ENCODE measurements around the gene SYT17.

Gene SYT17

GRCh38 chr16:19138601-19139000 is 29.4 kb upstream of the SYT17 start:
- no peak for DNase-seq (ENCODE audit: low read depth in 2 of 2)

DNA sequence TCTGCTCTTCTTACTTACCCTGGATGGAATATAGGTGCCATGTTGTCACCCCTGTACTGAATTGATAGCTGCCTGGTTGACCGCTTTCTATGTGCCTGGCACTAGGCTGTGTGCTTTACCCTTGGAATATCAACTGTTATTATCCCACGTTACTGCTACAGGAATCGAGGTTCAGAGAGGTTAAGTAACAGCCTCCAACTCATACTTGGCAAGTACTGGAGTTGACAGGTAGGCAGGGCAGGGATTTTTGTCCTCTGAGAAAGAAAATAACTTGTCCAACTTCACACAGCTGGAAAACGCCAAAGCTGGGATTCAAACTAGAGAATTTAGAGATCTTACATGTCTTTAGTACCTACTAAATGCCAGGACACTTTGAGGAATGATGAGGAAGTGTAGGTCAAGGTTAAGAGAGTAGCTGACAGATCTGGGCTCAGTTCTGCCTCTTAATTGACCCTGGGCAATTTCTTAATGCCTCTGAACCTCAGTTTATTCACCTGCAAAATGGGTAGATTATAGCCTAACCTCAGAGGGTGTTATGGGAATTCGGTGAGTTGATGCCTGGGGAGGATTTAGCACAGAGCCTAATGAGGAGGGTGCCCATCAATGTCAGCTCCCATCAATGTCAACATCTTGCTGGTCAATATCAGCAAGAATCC is 28.5 kb upstream of the SYT17 start:
- no peak for DNase-seq (ENCODE audit: low read depth in 2 of 2)

DNA sequence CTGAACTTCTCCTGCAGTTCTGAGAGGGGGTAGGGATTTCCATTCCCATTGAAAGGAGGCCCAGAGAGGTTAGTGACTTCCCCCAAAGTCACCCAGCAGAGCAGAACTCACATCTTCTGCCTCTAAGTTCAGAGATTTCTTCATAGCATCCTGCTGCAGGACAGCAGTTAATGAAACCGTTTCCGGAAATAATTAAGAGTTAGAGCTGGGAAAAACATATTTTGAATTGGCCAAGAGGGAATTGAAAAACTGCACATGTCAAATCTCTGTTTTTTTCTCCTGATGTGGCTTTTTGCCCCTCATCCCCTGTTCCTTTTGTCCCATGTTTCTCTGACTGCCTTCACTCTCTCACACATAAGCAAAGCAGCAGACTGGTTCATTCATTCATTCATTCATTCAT is 27.6 kb upstream of the SYT17 start:
- DNase-seq (ENCODE audit: low read depth in 2 of 2): no peak

DNA sequence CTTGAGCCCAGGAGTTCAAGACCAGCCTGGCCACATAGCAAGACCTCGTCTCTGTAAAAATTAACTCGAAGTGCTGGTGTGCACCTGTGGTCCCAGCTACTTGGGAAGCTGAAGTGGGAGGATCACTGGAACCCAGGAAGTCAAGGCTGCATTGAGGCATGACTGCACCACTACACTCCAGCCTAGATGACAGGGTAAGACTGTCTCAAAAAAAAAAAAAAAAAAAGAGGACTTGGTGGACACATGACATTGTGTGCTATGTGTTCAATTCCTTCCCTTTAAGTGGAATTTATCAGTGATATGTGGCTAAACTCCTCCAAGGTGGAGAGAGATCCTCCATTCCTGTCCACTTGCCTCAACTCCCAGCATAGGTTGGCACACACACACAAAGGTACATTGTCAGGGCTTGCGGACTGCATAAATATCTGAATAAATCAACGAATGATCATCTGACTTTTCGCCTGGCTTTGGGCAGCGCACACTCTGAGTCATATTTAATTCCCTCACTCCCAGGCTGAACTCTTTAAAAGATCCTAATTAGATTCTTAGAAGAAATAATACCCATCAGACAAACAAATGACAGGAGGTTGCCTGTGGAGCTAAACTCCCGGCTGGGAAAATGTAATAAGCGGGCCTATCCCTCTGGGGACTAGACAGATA is 25.0 kb upstream of the SYT17 start:
- no peak for DNase-seq (ENCODE audit: low read depth in 2 of 2)

- DNase-seq (ENCODE audit: low read depth in 2 of 2): no peak
Observed at GRCh38 chr16:19143599-19143956, 24.5 kb upstream of the SYT17 start.

GRCh38 chr16:19145010-19145409 is 23.0 kb upstream of the SYT17 start:
- no peak for DNase-seq (ENCODE audit: low read depth in 2 of 2)

GRCh38 chr16:19147126-19147525 is 20.9 kb upstream of the SYT17 start:
- no peak for DNase-seq (ENCODE audit: low read depth in 2 of 2)

GRCh38 chr16:19147627-19148026 is 20.4 kb upstream of the SYT17 start:
- no peak for DNase-seq (ENCODE audit: low read depth in 2 of 2)

DNA sequence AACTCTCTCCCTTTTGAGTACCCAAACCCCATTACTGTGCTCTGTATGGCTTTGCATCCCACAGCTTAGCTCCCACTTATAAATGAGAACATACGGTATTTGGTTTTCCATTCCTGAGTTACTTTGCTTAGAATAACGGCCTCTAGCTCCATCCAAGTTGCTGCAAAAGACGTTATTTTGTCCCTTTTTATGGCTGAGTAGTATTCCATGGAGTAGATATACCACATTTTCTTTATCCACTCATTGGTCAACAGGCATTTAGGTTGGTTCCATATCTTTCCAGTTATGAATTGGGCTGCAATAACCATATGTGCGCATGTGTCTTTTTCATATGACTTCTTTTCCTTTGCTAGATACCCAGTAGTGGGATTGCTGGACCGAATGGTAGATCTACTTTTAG is 19.9 kb upstream of the SYT17 start:
- no peak for DNase-seq (ENCODE audit: low read depth in 2 of 2)

DNA sequence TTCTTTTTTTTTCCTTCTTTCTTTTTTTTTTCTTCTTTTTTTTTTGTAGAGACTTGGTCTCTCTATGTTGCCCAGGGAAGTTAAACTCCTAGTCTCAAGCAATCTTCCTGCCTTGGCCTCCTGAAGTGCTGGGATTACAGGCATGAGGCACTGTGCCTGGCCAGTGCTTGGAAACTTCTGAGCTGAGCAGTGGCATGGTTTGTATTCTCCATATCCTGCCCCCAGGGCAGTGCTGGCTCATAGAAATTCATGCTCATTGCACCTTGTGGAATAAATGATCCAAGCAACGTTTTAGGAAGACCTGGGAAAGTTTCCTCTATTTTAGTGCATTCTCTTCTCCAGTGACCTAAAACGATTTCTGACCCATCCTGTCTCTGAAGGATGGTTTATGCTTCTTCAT is 16.7 kb upstream of the SYT17 start:
- no peak for DNase-seq (ENCODE audit: low read depth in 2 of 2)

DNA sequence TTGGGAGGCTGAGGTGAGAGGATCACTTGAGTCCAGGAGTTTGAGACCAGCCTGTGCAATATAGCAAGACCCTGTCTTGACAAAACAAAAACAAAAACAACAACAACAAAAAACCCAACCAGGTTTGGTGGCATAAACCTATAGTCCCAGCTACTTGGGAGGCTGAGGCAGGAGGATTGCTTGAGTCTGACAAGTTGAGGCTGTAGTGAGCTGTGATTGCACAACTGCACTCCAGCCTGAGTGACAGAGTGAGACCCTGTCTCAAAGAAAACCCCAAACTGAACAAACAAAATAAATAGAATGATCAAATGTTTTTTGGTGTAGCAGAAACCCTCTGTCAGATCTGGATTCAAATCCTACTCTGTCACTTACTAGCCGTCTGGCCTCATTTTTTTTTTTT is 16.0 kb upstream of the SYT17 start:
- DNase-seq (ENCODE audit: low read depth in 2 of 2): no peak

DNA sequence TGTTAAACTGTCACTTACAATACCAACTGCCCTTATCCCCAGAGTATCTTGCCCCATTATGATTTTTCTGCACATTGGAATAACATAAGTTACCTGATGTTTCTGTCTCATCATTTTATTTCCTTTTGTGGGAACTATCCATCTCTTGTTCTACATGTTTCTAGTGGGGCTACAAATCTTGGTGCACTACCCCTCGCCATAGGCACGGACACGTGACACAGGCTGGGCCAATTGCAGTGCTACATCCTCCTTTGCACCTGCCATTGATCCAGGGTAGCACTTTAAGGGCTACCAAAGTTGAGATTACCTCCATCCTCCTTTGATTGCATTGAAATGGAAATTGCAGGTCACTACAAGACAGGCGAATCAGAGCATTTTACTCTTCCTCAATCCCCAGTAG is 14.2 kb upstream of the SYT17 start:
- no peak for DNase-seq (ENCODE audit: low read depth in 2 of 2)

DNA sequence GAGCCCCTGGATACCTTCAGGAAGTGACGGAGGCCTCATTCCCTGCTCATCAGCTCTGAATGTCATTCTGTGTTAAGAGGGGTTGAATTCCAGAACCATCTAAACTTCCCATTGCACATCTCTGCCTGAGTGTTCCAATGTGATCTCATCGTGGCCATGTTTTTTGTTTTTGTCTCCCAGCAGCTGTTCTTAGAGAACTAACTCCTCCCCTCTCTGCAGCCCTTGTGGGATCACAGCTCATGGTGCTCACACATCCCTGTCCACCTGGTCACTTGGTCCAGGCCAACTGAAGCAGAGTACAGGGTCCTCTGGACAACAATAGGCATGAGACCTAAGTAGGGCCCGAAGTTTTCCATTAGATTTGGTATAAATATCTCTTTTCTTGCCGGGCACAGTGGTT is 6.0 kb upstream of the SYT17 start:
- DNase-seq (ENCODE audit: low read depth in 2 of 2): no peak

DNA sequence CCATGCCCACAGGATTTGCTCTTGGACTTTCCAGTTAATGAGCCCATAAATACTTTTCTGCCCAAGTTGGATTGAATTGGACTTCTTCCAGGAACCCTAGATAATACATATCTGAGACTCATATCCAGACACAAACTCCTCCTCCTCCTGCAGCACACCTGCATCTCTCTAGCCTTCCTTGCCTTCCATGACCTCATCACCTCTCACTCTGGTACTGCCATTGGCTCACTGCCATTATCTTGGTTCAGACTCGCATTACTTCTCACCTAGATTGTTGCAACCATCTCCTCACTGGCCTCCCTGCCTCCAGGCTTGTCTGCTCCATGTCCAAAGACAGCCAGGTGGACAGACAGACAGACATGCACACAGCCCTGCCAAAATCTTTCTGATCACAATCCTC is 4.8 kb upstream of the SYT17 start:
- DNase-seq (ENCODE audit: low read depth in 2 of 2): no peak

DNA sequence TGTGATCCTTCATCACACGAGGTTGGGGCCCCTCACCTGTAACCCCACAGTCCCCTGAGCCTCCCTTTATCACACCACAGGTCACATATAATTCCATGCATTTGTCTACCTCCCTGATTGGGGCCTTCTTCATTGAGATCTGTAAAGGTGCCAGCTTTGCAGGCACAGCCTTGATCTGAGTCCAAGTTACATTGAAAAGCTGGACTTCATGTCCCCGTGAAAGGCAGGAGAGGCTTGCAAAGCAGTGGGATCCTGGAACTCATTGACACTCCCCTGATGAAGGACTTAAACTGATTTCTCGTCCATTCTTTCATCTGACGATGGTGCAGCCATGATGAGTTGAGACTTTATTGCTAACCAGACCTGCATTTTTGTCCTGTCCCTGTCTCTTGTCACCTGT is 3.8 kb upstream of the SYT17 start:
- no peak for DNase-seq (ENCODE audit: low read depth in 2 of 2)

DNA sequence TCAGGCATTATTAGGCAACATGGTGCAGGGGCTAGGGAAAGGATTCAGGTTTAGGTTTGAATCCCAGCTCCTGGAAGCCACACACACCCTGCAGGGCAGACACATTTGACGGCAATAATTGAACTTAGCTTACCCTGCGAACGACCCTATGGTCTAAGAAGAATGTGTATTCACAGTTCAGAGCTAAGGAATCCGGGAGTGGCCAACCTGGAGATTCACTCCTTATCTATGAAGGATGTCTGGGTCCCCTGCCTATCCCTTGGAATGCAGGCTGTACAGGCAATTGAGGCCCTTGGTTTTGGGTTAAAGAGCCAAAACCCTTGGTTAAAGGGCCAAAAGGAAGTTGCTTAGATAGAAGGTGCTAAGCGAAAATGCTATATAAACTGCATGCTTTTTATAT is 2.9 kb upstream of the SYT17 start:
- no peak for DNase-seq (ENCODE audit: low read depth in 2 of 2)

DNA sequence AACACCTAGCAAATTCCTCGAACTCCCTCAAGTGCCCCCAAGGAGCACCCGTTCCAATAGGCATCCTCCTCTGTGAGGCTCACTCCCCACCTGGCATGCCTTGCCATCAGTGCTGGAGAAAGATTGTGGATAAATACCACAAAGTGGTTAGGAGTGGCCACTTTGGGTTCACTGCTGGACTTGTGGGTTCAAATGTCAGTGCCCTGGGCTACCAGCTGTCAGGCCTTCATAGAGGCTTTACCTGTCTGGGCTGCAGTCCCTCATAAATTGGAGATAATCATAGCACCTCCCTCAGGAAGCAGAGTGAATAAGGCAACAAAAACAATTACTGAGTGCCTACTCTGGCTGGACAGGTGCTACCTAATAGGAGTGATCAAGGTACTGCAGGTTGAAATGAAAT is 1.5 kb upstream of the SYT17 start:
- DNase-seq (ENCODE audit: low read depth in 2 of 2): no peak

DNA sequence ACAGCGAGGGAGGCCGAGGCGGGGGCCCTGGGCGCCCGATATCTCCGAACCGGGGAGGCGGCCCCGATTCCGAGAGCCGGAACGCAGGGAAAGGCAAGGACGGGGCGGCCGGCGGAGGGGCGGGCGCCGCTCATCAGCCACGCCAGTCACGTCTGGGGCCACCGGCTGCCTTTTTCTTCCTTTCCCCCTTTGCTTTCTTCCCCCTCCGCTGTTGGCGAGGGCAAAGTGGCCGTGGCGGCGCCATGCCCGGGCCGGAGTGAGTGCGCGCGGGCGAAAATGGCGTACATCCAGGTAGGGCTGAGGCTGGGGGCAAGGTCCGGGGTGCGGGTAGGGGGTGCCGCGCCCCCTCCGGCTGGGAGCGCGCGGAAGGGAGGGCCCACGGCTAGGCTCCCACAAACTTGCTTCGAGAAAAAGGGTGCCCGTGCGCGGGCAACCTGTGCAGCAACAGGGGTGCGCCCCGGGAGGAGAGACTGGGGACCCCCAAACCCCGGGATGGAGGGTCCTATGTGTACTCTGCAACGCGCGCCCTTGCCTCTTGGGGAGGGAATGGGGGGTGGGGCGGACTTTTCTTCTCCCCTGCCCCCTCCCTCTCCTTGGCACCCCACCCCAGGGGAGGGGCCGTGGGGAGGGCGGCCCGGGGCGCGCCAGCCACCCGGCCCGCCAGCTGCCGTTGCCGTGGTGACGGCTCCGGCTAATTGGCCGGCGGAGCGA is 486 bp downstream of the SYT17 start:
- no peak for DNase-seq (ENCODE audit: low read depth in 2 of 2)

GRCh38 chr16:19169082-19169639 is 1.1 kb downstream of the SYT17 start:
- no peak for DNase-seq (ENCODE audit: low read depth in 2 of 2)

DNA sequence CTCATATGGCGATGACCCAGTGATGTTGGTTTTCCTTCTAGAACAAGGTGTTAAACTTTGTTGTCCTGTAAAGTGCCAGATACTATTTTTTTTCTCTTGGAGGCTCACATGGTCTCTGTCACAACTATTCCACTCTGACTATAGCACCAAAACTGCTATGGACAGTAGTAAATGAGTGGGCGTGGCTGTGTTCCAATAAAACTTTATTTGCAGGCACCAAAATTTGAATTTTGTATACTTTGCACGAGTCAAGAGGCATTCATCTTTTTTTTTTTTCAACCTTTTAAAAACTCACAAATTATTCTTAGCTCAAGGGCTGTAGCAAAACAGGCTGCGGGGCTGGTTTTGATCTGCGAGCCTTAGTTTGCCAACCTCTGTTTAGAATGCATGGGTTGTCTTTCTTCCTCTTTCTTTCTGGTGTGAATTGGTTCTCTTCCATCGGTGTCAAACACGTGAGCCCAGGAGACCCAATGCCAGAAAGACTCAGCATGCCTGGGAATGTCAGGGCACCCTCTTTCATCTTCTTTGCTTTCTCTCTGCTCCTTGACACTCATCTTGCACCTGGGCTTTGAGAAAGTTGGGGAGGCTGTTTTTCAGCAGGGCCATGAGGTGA is 2.1 kb downstream of the SYT17 start:
- no peak for DNase-seq (ENCODE audit: low read depth in 2 of 2)

- no peak for DNase-seq (ENCODE audit: low read depth in 2 of 2)
Observed at GRCh38 chr16:19172098-19172780, 4.2 kb downstream of the SYT17 start.

DNA sequence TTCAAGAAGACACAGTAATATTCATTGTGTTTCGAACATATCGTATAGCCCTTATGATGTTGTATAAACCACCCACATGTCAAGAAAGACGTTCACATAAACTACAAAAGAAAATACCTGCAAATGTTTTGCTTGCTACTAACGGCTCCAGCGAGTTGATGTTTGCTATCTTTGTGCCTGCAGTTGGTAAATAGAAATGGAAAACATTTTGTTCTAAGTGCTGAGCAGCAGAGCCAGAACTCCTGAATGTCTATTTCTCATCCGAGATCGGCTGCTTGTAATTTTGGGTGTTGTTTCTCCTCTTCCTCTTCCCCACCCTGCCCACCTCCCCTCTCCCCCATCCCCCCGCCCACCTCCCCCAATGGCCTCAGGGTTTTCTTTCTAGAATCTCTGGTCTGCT is 5.0 kb downstream of the SYT17 start:
- no peak for DNase-seq (ENCODE audit: low read depth in 2 of 2)

Data from stimulated activated CD8-positive, alpha-beta memory T cell treated with anti-CD3 and anti-CD28 coated beads, Interleukin-7, amount 100 ng/mL, for 4 hours (primary cell).